CD14-positive monocyte (primary cell): Measurements from ENCODE around the gene LYPD1. TPM values are rescaled to one million over a fixed set of nuclear protein-coding genes. Genes with fewer than 3 reads are reported as not detected.

Source experiments
- DNase-seq, 3 donors: peaks; one replicate each; pipeline ENCODE4 v3.0.0-alpha.2; 2011 to 2022
- H2AFZ ChIP-seq: 2 replicates; pipeline ENCODE4 v1.6.0; 2012; ENCODE audit warnings: mild to moderate bottlenecking, low read depth, low read length, inconsistent platforms; ENCODE audit not compliant: insufficient read depth, poor library complexity, severe bottlenecking
- H3K27ac ChIP-seq, 2 donors: 1 replicate in 1 of 2; 2 replicates in 1 of 2; pipeline ENCODE4 v1.5.1; 2012 to 2013; ENCODE audit warnings: low read length in 2 of 2, control low read depth in 1 of 2, inconsistent platforms in 1 of 2, low read depth in 1 of 2, mild to moderate bottlenecking in 1 of 2
- H3K27me3 ChIP-seq, 2 donors: one replicate each; pipeline versions ENCODE4 v1.6.0 to v1.6.1; 2011 to 2013; ENCODE audit warnings: low read length in 2 of 2; ENCODE audit not compliant: control insufficient read depth in 2 of 2, insufficient read depth in 2 of 2
- H3K36me3 ChIP-seq, 2 donors: replicated peaks in 1 of 2; 1 replicate in 1 of 2; 2 replicates in 1 of 2; pipeline versions ENCODE4 v1.5.1 to v1.6.1; 2012 to 2013; ENCODE audit warnings: low read length in 2 of 2, control low read depth in 1 of 2, inconsistent platforms in 1 of 2, mild to moderate bottlenecking in 1 of 2; ENCODE audit not compliant: insufficient read depth in 2 of 2, control insufficient read depth in 1 of 2
- H3K4me1 ChIP-seq, 2 donors: 1 replicate in 1 of 2; 2 replicates in 1 of 2; pipeline versions ENCODE4 v1.5.1 to v1.6.1; 2012 to 2013; ENCODE audit warnings: low read length in 2 of 2, control low read depth in 1 of 2, inconsistent platforms in 1 of 2, mild to moderate bottlenecking in 1 of 2, moderate library complexity in 1 of 2; ENCODE audit not compliant: insufficient read depth in 2 of 2, control insufficient read depth in 1 of 2
- H3K4me2 ChIP-seq: replicated peaks from 2 replicates; pipeline ENCODE3; 2012; ENCODE audit warnings: low read length, moderate library complexity, mild to moderate bottlenecking; ENCODE audit not compliant: poor library complexity, severe bottlenecking; ENCODE audit errors: extremely low read depth
- H3K4me3 ChIP-seq, 3 experiments: fragments of 200-600 bp in 1 of 3; sonication (generic) in 1 of 3; replicated peaks in 1 of 3; 1 replicate in 2 of 3; 2 replicates in 1 of 3; pipeline ENCODE4 v1.5.1; 2011 to 2013; ENCODE audit warnings: low read length in 3 of 3, mild to moderate bottlenecking in 3 of 3, control low read depth in 2 of 3, low read depth in 2 of 3, inconsistent platforms in 1 of 3, moderate library complexity in 1 of 3
- H3K79me2 ChIP-seq: 2 replicates; pipeline ENCODE4 v1.6.0; 2012; ENCODE audit warnings: mild to moderate bottlenecking, control low read depth, inconsistent platforms, low read length, moderate library complexity; ENCODE audit not compliant: insufficient read depth
- H3K9ac ChIP-seq: 2 replicates; pipeline ENCODE4 v1.6.0; 2017; ENCODE audit warnings: low read length, mild to moderate bottlenecking; ENCODE audit not compliant: insufficient read depth, poor library complexity, severe bottlenecking
- H3K9me3 ChIP-seq, 2 donors: replicated peaks in 1 of 2; 1 replicate in 1 of 2; 2 replicates in 1 of 2; pipeline versions ENCODE4 v1.5.1 to v1.6.1; 2012 to 2013; ENCODE audit warnings: low read length in 2 of 2, control low read depth in 1 of 2; ENCODE audit not compliant: control insufficient read depth in 1 of 2, insufficient read depth in 1 of 2
- H4K20me1 ChIP-seq: 2 replicates; pipeline ENCODE4 v1.6.0; 2012; ENCODE audit warnings: mild to moderate bottlenecking, low read length, control low read depth, moderate library complexity; ENCODE audit not compliant: insufficient read depth
- H3K27ac Mint-ChIP-seq, 7 donors: one replicate each; pipeline ENCODE4 v1.8.0; 2020; ENCODE audit warnings: mild to moderate bottlenecking in 7 of 7, mixed read lengths in 7 of 7, moderate library complexity in 6 of 7, inconsistent platforms in 2 of 7
- H3K27me3 Mint-ChIP-seq, 3 donors: one replicate each; pipeline ENCODE4 v1.8.0; 2021 to 2022; ENCODE audit warnings: low read depth in 3 of 3, mild to moderate bottlenecking in 3 of 3, mixed read lengths in 3 of 3, moderate library complexity in 3 of 3, inconsistent platforms in 1 of 3
- H3K36me3 Mint-ChIP-seq, 2 donors: one replicate each; pipeline ENCODE4 v1.8.0; 2020; ENCODE audit warnings: mixed read lengths in 2 of 2, inconsistent platforms in 1 of 2, mild to moderate bottlenecking in 1 of 2
- H3K4me1 Mint-ChIP-seq: one replicate; pipeline ENCODE4 v1.8.0; 2020; ENCODE audit warnings: mild to moderate bottlenecking, mixed read lengths
- H3K4me3 Mint-ChIP-seq, 2 donors: one replicate each; pipeline ENCODE4 v1.8.0; 2020; ENCODE audit warnings: mild to moderate bottlenecking in 2 of 2, mixed read lengths in 2 of 2, moderate library complexity in 1 of 2
- H3K9me3 Mint-ChIP-seq, 7 donors: one replicate each; pipeline ENCODE4 v1.8.0; 2020 to 2022; ENCODE audit warnings: mixed read lengths in 7 of 7, mild to moderate bottlenecking in 6 of 7, moderate library complexity in 6 of 7, inconsistent platforms in 2 of 7
- WGBS: methylation state at CpG from one replicate; pipeline ENCODE4 v1.1.5; 2013; ENCODE audit warnings: missing lambda C conversion rate; ENCODE audit not compliant: insufficient coverage; 5-methylcytosine and 5-hydroxymethylcytosine counted together
- intact Hi-C, 2 donors: fragments of 100-400 bp; cut with micrococcal nuclease; formaldehyde crosslinking; loops; one replicate each; pipeline versions ENCODE4 v1.15.0 to v1.15.1; 2023
- polyA plus RNA-seq, 3 donors: library from polyadenylated mRNA; depleted of rRNA in 1 of 3; unstranded in 2 of 3; stranded (reverse) in 1 of 3; fragments of 300-500 nt in 2 of 3; fragments of >200 nt in 1 of 3; fragmentation: Illumina TruSeq in 2 of 3; gene quantifications; 1 replicate in 2 of 3; 2 replicates in 1 of 3; pipeline ENCODE4 v1.2.3, GENCODE V29; 2012 to 2021
- TF ChIP-seq, protein P1 (sequence below): fragments of 200-600 bp; IDR thresholded peaks from one replicate; pipeline ENCODE4 v1.8.0; 2022; ENCODE audit warnings: antibody characterized with exemption, mild to moderate bottlenecking

Gene LYPD1
- polyA plus RNA-seq, 3 donors: not detected

DNA sequence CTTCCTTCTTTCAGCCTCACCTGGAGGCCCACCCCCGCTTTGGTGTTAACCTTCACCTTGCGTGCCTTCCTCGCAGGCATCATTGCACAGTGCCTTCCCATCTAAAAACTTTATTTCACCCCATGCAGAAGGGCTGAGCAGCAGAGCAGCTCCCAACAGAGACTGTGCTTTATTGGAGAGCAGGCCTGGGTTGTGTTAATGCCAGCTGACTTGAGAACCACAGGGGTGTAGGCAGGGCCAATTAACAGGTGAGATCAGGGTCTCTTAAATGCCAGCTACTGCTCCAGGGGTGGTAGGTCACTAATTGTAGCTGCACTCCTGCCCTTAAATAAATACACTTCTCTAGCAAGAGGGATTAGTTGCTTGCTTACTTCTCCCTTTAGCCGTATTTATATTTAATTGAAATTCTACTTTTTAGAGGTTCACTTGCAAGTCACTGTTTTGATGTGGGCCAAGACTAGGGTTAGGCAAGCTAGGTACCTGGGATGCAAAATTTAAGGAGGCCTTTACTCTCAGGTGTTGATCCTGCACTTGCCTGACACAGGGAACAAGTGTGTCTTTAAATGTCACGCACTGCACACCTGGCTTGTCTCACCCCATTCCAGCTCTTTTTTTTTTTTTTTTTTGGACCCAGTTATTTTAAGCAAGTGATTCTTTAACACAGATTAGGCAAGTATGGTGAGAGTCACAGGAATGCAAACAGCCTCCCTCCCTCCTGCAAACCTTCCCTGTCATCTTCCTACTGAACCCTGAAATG lies 54.5 kb downstream of the LYPD1 start:
- intact Hi-C loops: no loop called here
- TF ChIP-seq, protein P1, sequence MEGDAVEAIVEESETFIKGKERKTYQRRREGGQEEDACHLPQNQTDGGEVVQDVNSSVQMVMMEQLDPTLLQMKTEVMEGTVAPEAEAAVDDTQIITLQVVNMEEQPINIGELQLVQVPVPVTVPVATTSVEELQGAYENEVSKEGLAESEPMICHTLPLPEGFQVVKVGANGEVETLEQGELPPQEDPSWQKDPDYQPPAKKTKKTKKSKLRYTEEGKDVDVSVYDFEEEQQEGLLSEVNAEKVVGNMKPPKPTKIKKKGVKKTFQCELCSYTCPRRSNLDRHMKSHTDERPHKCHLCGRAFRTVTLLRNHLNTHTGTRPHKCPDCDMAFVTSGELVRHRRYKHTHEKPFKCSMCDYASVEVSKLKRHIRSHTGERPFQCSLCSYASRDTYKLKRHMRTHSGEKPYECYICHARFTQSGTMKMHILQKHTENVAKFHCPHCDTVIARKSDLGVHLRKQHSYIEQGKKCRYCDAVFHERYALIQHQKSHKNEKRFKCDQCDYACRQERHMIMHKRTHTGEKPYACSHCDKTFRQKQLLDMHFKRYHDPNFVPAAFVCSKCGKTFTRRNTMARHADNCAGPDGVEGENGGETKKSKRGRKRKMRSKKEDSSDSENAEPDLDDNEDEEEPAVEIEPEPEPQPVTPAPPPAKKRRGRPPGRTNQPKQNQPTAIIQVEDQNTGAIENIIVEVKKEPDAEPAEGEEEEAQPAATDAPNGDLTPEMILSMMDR: no peak
- peaks cover 0 to 10% of the 10 kb centered on the region in 2 donors for H3K4me1 ChIP-seq
- H3K36me3 ChIP-seq: no peaks in the 10 kb centered on the region
- H3K9ac ChIP-seq: no peak overlapping the region
- Mint-ChIP-seq H3K9me3 (peaks cover 0 to 5% (median 0%) of the 10 kb centered on the region in 7 donors), H3K27ac (no peak overlapping the region), H3K27me3 (peaks cover 2 to 12% (median 8%) of the 10 kb centered on the region in 3 donors), H3K4me3 (no peak overlapping the region), H3K36me3 (no peaks in the 10 kb centered on the region), H3K4me1 (peaks cover 10% of the 10 kb centered on the region)
- H3K4me2 ChIP-seq: no peak overlapping the region
- no peak overlapping the region for H3K27ac ChIP-seq
- H3K79me2 ChIP-seq: no peaks in the 10 kb centered on the region
- H3K4me3 ChIP-seq: no peak overlapping the region
- no peak for DNase-seq
- H3K9me3 ChIP-seq: no peaks in the 10 kb centered on the region
- WGBS: 100% methylated on average over 1 of the region's 5 CpGs
- no peak overlapping the region for H2AFZ ChIP-seq
- H4K20me1 ChIP-seq: no peaks in the 10 kb centered on the region
- no peaks in the 10 kb centered on the region for H3K27me3 ChIP-seq

DNA sequence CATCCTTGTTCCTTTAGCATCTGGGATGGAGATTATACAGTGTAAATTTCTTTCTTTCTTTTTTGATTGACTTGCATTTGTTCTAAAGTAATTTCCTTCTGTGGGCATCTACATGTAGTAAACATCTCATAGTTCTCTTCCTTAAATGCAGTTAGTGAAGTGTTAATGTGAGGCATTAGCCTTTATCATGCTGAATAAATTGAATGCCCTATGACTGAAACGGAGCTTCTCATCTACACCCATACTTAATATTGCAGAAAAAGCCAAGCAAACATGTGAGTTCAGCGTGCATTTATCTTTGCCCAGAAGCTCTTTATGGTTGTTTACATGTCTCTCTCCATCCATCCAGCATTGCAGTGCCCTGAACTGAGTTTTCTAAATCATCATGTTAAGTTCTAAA lies 58.3 kb downstream of the LYPD1 start:
- no peaks in the 10 kb centered on the region for H3K4me1 Mint-ChIP-seq
- no peaks in the 10 kb centered on the region for H3K36me3 Mint-ChIP-seq
- H3K27ac Mint-ChIP-seq: no peak overlapping the region
- Histone ChIP-seq H3K27ac (no peak overlapping the region), H3K79me2 (no peaks in the 10 kb centered on the region), H3K27me3 (no peaks in the 10 kb centered on the region), H3K4me2 (no peak overlapping the region), H2AFZ (no peak overlapping the region), H3K4me3 (no peak overlapping the region), H3K36me3 (no peaks in the 10 kb centered on the region), H3K9me3 (no peaks in the 10 kb centered on the region), H4K20me1 (no peaks in the 10 kb centered on the region), H3K4me1 (no peaks in the 10 kb centered on the region), H3K9ac (no peak overlapping the region)
- no peak for DNase-seq
- peaks cover 2 to 14% (median 6%) of the 10 kb centered on the region in 3 donors for H3K27me3 Mint-ChIP-seq
- peaks cover 0 to 5% (median 0%) of the 10 kb centered on the region in 7 donors for H3K9me3 Mint-ChIP-seq
- intact Hi-C loops: no loop called here
- 60% methylated on average over 2 of the region's 2 CpGs for WGBS
- TF ChIP-seq, protein P1: no peak
- H3K4me3 Mint-ChIP-seq: no peak overlapping the region
